ENCODE results near the gene RREB1.

RREB1 gene

DNA sequence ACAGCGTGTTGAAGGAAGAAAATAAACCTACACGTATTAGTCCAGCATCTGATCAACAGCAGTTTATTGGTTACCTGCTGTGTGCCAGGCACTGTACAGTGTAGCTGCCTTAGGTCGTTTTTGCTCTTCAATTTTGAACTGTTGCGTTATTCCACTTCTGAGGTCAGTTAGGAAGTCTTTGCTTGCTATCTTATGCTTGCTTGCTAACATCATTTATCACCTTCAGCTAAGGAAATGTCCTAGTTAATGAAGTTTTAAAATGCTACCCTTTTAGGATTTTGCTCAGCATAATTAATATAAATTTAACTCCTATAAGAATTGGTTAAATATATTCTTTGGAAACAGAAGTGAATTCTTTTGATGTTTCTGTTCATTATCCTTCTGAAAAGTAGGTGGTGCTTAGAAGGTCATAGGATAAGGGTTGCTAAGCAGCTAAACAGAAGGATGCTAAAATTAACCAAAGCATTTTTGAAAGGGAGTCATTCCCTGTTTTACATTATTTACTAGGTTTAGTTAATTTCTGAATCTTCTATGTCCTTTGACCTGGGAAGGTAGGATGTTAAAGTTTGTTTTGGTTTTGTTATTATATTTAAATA is 3.4 kb downstream of the RREB1 start:
- H3K4me1 ChIP-seq (ENCODE audit: control insufficient read depth in 1 of 2, insufficient read depth in 1 of 2, low read depth in 1 of 2, low read length in 1 of 2), result peaks cover 64 to 66% of the 10 kb centered on the region in 2 experiments
- TF ChIP-seq, protein P1, sequence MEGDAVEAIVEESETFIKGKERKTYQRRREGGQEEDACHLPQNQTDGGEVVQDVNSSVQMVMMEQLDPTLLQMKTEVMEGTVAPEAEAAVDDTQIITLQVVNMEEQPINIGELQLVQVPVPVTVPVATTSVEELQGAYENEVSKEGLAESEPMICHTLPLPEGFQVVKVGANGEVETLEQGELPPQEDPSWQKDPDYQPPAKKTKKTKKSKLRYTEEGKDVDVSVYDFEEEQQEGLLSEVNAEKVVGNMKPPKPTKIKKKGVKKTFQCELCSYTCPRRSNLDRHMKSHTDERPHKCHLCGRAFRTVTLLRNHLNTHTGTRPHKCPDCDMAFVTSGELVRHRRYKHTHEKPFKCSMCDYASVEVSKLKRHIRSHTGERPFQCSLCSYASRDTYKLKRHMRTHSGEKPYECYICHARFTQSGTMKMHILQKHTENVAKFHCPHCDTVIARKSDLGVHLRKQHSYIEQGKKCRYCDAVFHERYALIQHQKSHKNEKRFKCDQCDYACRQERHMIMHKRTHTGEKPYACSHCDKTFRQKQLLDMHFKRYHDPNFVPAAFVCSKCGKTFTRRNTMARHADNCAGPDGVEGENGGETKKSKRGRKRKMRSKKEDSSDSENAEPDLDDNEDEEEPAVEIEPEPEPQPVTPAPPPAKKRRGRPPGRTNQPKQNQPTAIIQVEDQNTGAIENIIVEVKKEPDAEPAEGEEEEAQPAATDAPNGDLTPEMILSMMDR (IDR thresholded peaks at IDR 0.05), result no peak
- H3K4me3 ChIP-seq (ENCODE audit: low read depth in 1 of 2, low read length in 1 of 2), result no peak overlapping the region
- H3K36me3 ChIP-seq, result no peaks in the 10 kb centered on the region
- H3K27ac ChIP-seq, result peak overlapping the region; percentile 87
- no peaks in the 10 kb centered on the region for H3K9me3 ChIP-seq
- H3K27me3 ChIP-seq, result no peaks in the 10 kb centered on the region

DNA sequence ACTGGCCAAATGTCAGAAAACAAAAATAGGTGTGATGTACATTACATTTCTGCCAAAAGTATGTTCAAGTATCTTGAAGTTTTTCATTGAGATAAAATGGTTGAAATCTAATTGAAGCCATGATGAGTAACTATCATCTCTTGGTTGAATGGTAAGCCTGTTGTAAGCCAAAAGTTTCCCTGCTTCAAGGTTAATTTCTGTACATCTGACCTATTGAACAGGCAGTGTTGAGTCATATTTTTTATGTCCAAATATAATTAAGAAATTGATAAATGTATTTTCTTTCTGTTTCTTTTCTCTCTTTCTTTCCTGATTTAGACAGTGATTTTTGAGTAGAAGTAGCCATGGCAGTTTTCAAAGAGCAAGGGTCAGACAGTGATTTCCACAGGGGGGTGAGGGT is 4.4 kb downstream of the RREB1 start:
- TF ChIP-seq, protein P1 (IDR thresholded peaks at IDR 0.05), result no peak
- Histone ChIP-seq H3K9me3 (no peaks in the 10 kb centered on the region), H3K27me3 (no peaks in the 10 kb centered on the region), H3K4me3 (ENCODE audit: low read depth in 1 of 2, low read length in 1 of 2) (peak overlapping the region; percentile 41 to 48), H3K27ac (peak overlapping the region; percentile 66), H3K36me3 (no peaks in the 10 kb centered on the region), H3K4me1 (ENCODE audit: control insufficient read depth in 1 of 2, insufficient read depth in 1 of 2, low read depth in 1 of 2, low read length in 1 of 2) (peaks cover 58 to 66% of the 10 kb centered on the region in 2 experiments)

DNA sequence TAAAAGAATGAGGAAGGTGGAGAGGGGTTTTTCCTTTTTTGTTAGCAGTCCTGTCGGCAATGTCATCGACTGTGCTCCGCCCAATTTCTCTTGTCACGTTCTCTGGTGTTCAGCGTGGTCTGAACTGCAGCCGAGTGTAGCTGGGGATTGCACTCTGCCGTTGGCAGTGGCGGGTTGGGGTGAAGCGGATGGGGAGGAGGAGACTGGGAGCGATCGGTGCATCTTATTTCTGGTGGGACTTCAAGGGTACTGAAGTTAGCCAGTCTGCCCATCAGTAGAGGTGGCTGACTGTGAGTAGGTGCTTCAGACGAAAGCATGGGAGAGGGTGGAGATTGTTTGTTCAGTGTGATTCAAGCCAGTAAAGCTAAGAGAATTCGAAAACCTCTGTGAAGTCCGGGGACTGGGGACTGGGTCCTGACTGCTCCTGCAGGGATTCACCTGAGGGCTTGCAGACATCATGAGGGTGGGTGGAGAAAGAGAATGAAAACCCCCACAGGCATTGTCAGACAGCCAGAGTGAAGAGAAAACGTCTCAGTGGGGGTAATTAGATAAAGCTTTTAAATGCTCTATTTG is 5.1 kb downstream of the RREB1 start:
- Histone ChIP-seq H3K4me1 (ENCODE audit: control insufficient read depth in 1 of 2, insufficient read depth in 1 of 2, low read depth in 1 of 2, low read length in 1 of 2) (peaks cover 58 to 66% of the 10 kb centered on the region in 2 experiments), H3K9me3 (no peaks in the 10 kb centered on the region), H3K36me3 (no peaks in the 10 kb centered on the region), H3K4me3 (ENCODE audit: low read depth in 1 of 2, low read length in 1 of 2) (peak overlapping the region; percentile 41 to 48), H3K27me3 (no peaks in the 10 kb centered on the region), H3K27ac (peak overlapping the region; percentile 66)
- TF ChIP-seq, protein P1 (IDR thresholded peaks at IDR 0.05), result no peak

DNA sequence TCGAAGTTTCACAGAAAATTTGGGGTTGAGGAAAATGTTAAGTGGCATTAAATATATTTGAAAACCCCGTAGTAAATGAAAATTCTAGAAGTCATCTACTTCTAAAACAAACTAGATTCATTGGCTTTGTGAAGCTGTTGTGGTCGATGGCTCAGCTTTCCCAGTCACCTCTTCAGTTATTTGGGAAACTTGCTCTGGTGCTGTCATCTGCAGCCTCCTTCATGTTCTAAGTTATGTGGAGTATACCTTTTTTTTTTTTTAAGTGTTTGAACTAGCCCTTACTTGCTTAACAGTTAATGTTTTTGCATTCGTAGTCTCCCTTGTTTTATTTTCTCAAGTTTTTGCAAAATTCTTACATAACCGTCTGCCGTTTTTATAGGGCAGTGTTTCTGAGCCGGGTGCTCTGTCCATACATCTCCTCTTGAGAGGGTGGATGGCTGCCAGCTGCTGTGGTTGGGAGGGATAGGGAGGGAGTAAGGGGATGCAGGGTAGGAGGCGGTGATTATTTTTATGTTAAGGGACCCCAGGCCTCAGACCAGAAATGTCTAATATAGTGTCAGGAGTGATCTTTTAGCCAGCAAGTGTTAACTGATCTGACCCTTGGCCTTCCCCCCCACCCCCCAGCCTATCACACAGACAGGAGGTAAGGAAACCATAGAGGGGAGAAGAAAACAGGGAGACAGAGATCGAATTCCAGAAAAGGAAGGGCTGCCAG is 7.1 kb downstream of the RREB1 start:
- TF ChIP-seq, protein P1 (IDR thresholded peaks at IDR 0.05), result no peak
- Histone ChIP-seq H3K4me3 (ENCODE audit: low read depth in 1 of 2, low read length in 1 of 2) (no peak overlapping the region), H3K27ac (no peak overlapping the region), H3K9me3 (no peaks in the 10 kb centered on the region), H3K4me1 (ENCODE audit: control insufficient read depth in 1 of 2, insufficient read depth in 1 of 2, low read depth in 1 of 2, low read length in 1 of 2) (peaks cover 53 to 58% of the 10 kb centered on the region in 2 experiments), H3K27me3 (no peaks in the 10 kb centered on the region), H3K36me3 (no peaks in the 10 kb centered on the region)

DNA sequence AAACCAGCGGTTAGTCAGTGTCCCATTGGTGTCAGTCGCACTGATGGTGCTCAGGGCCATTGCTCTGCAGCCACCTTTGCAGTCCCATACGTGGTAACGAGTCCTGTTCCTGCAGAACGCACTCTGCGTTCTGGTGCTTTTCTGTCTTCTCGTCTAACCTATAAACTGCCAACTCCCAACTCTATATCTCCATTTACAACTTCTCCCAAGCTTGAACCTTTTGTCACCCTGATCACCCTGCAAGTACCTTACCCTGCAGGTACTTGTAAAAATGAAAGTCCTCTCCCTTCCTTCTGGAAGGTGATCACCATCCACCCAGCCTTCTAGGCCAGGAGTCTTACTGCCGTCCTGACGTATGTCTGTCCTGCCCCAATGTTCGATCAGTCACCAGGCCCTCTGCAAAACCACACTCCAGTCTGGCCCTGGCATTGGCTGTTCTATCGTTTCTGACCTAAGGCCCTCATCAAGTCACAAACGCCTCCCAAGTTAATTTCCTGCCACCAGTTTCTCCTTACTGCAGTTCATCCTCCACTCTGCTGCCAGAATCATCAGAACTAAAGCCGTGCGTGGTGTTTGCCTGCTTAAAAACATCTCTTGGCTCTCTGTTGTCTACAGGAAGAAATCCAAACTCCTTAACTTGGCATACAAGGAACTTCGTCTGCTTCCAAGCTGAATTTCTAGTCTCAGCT is 7.9 kb downstream of the RREB1 start:
- H3K27ac ChIP-seq, result peak overlapping the region; percentile 49
- H3K4me3 ChIP-seq (ENCODE audit: low read depth in 1 of 2, low read length in 1 of 2), result no peak overlapping the region
- H3K4me1 ChIP-seq (ENCODE audit: control insufficient read depth in 1 of 2, insufficient read depth in 1 of 2, low read depth in 1 of 2, low read length in 1 of 2), result peaks cover 47 to 50% of the 10 kb centered on the region in 2 experiments
- no peaks in the 10 kb centered on the region for H3K36me3 ChIP-seq
- H3K9me3 ChIP-seq, result no peaks in the 10 kb centered on the region
- H3K27me3 ChIP-seq, result no peaks in the 10 kb centered on the region
- TF ChIP-seq, protein P1 (IDR thresholded peaks at IDR 0.05), result no peak
